Fibroblast of pulmonary artery (primary cell): ENCODE measurements around the gene N4BP3.

Experiments used
- DNase-seq: peaks from one replicate; pipeline ENCODE4 v3.0.0-alpha.2; 2010; ENCODE audit warnings: low read depth
- H3K4me3 ChIP-seq: replicated peaks from 2 replicates; pipeline ENCODE4 v1.5.1; 2011; ENCODE audit warnings: low read depth, mild to moderate bottlenecking, control low read depth, low read length, moderate library complexity
- CTCF ChIP-seq: IDR thresholded peaks from 2 replicates; pipeline ENCODE4 v1.5.1; 2011; ENCODE audit warnings: mild to moderate bottlenecking, control low read depth, low read length, inconsistent platforms; ENCODE audit errors: missing control alignments

N4BP3 gene

DNA sequence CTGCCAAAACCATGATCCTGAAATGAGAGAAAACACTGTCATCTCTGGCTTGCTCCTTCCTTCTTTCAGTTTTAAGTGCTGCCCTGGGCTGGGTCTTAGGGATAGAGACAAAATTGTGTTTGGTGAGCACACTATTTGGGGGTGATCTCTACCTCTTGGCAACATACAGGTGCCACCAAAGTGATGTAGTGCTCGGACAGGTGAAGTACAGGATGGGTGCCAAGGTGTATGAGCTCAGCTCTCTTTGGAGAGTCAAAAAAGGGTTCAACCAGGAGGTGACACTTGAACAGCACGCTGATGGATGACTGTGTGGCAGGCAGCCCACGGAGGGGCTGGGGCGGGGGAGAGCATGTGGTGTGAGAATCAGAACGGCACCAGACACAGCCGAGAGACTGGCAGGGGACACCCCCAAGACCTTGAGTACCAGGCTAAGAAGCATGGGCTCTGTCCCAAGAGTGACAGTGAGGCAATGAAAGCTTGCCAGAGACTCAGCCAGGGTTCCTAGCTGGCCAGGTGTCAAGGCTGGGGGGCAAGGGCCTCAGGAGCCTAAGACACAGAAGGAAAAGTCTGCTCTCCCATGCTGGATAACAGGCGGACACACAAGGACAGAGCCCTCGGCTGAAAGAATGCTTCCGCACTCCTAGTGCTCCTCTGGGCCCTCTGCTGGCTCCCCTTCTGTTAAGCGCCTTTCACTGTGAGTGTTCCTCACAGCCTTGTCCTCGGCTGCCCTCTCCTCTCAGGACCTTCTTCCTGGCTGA, 37.8 kb downstream of the N4BP3 start:
- no peak for DNase-seq
- TF ChIP-seq CTCF, result no peak
- H3K4me3 ChIP-seq, result no peak overlapping the region

DNA sequence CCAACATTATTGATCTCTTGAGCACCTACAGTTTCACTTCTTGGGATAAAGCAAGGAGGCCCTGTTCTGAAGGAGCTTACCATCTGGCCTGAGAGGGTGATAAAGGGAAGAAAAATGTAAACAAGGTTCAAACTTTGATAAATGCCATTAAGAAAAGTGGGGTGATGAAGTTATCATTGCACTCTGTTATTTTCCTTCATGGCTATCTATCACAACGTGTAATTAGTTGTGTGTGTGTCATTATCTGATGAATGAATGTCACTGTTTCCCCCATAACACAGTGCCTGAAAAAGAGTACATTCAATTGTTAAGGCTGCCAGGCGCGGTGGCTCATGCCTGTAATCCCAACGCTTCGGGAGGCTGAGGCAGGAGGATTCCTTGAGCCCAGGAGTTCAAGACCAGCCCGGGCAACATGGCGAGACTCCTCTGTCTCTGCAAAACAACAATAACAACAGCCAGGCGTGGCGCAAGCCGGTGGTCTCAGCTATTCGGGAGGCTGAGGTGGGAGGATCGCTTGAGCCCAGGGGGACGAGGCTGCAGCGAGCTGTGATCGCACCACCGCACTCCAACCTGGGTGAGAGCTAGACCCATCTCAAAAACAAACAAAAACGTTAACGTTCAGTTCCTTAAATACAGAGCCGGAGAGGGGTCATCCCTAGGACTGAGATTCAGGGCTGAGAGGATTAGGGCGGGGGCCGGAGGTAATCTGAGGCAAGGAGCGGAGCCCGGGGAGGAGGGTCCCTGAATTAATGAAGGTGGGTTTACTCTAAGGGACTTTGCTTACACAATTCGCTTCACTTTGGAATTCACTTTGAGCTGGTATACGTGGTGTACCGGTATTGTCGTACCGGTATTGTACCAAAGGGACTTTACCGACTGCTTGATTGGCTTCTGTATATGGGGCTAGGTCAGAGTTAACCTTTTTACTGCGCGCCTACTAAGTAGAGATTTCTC, 39.4 kb downstream of the N4BP3 start:
- no peak for DNase-seq
- TF ChIP-seq CTCF, result no peak
- H3K4me3 ChIP-seq, result peak overlapping the region; percentile 73

DNA sequence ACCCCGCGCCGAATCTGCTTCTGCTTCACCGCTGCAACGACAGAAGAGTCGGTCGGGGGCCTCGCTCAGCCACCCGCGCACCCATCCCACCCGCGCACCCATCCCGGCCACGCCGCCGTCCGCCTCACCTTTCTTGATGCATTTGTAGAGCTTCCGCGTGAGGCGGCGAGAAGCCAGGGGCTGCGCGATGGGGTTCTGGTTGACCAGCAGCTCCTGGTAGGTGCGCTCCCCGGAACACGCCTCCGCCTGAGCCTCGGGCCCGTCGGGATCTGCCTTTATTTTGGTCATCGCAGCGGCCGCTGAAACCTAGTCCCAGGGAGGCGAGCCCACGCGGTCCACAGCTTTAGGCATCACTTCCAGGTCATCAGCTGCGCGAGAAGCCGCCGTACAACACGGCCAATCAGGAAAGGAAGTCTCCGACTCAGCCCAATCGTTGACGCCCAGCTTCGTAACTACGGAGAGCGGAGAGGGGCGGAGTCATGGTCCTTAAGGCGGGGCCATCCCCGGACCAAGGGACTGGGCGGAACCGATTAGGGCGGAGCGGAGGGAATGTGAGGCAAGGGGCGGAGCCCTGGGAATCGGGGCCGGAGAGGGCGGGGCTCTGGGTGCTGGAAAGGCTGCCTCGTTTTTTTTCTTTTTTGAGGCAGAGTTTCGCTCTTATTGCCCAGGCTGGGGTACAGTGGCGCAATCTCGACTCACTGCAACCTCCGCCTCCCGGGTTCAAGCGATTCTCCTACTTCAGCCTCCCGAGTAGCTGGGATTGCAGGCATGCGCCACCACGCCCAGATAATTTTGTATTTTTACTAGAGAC, 40.4 kb downstream of the N4BP3 start, which contains the start of gene NHP2:
TSS of gene NHP2 (minus strand) at position 356 of the 811 bp plus-strand sequence. CDS start at position 288, 68 bp downstream.
- peak within 1 kb of the TSS; percentile 73 for H3K4me3 ChIP-seq
- no peak for TF ChIP-seq CTCF
- DNase-seq, result peak; percentile 99

DNA sequence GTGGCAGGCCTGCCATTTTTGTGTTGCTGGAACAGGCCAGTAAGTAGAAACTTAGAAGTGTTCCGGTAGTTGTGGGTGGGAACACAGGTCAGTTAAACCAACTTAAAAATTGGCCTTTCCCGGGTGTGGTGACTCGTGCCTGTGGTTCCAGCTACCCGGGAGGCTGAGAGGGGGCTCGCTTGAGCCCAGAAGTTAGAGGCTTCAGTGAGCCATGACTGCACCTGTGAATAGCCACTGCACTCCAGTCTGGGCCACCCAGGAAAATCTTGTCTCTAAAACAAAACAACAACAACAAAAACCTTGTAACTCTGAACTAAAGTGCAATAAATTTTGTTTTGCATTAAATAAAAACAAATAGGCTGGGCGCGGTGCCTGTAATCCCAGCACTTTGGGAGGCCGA, 41.7 kb downstream of the N4BP3 start:
- no peak for DNase-seq
- TF ChIP-seq CTCF, result no peak
- no peak overlapping the region for H3K4me3 ChIP-seq

GRCh38 chr5:178160176-178160575, 46.8 kb downstream of the N4BP3 start:
- DNase-seq, result no peak
- TF ChIP-seq CTCF, result no peak
- H3K4me3 ChIP-seq, result no peak overlapping the region

DNA sequence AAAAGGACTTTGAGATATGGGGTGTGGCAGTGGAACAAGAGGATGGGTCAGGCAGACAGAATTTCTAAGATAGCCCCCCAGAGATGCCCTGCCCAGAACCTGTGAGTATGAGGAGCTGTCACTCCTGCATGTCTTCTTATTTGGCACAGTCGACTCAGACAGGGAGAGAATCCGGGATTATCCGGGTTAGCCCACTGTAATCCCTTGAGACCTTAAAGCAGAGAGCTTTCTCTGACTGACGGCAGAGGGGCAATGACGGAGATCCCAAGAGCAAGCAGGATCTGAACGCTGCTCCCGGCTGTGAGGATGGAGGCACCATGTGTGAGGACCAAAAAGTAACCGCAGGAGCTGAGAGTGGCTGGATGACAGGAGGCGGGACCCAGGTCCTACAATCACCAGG, 49.1 kb downstream of the N4BP3 start:
- H3K4me3 ChIP-seq, result no peak overlapping the region
- no peak for TF ChIP-seq CTCF
- no peak for DNase-seq
